Activated CD4-positive, alpha-beta T cell treated with anti-CD3 and anti-CD28 coated beads for 36 hours (primary cell): Measurements from ENCODE around the gene COL13A1. TPM values are rescaled to one million over a fixed set of nuclear protein-coding genes. Genes with fewer than 3 reads are reported as not detected.

Experiments
- ATAC-seq: fragments of 200-7000 bp; cut with Tn5 transposase; one replicate; pipeline ENCODE4 v1.10.0; 2021; ENCODE audit warnings: mild to moderate bottlenecking, moderate library complexity
- CTCF ChIA-PET: fragments of 350-600 bp; sonication (Branson Sonifier 250); formaldehyde crosslinking; loops from one replicate; lab custom pipeline; 2021; ENCODE audit warnings: antibody characterized with exemption; lab: Charles Lee
- POLR2A ChIA-PET: fragments of 350-600 bp; sonication (Branson Sonifier 250); formaldehyde crosslinking; loops from one replicate; lab custom pipeline; 2021; ENCODE audit warnings: antibody characterized with exemption, inconsistent platforms; lab: Charles Lee
- DNase-seq: peaks from one replicate; pipeline ENCODE4 v3.0.0-alpha.2; 2020
- H3K27ac Mint-ChIP-seq: one replicate; pipeline ENCODE4 v1.8.0; 2021; ENCODE audit warnings: mixed read lengths
- H3K27me3 Mint-ChIP-seq: one replicate; pipeline ENCODE4 v1.8.0; 2021; ENCODE audit warnings: mixed read lengths
- H3K36me3 Mint-ChIP-seq: one replicate; pipeline ENCODE4 v1.8.0; 2021; ENCODE audit warnings: low read depth, mixed read lengths
- H3K4me1 Mint-ChIP-seq: one replicate; pipeline ENCODE4 v1.8.0; 2021; ENCODE audit warnings: mixed read lengths
- H3K4me3 Mint-ChIP-seq: one replicate; pipeline ENCODE4 v1.8.0; 2021; ENCODE audit warnings: mild to moderate bottlenecking, moderate library complexity, mixed read lengths
- H3K9me3 Mint-ChIP-seq: one replicate; pipeline ENCODE4 v1.8.0; 2021; ENCODE audit warnings: low read depth, mixed read lengths
- intact Hi-C, 2 experiments: fragments of 100-400 bp; cut with DNase I in 1 of 2; cut with micrococcal nuclease in 1 of 2; formaldehyde crosslinking; loops; one replicate each; pipeline versions ENCODE4 v1.14.2 to v1.15.1; 2022 to 2024; cut with DNase I, micrococcal nuclease
- total RNA-seq, 2 experiments: library from RNA; stranded (reverse); gene quantifications; one replicate each; pipeline ENCODE4 v1.2.3, GENCODE V29; 2021

The COL13A1 gene
- total RNA-seq, 2 experiments from 2014 or later: not detected

GRCh38 chr10:69892816-69893215, 91.1 kb downstream of the COL13A1 start:
- ChIA-PET CTCF (no interaction called here), POLR2A (no interaction called here)
- Mint-ChIP-seq H3K36me3 (no peaks in the 10 kb centered on the region), H3K4me1 (no peaks in the 10 kb centered on the region), H3K27me3 (no peaks in the 10 kb centered on the region), H3K9me3 (no peaks in the 10 kb centered on the region), H3K27ac (no peak overlapping the region), H3K4me3 (no peak overlapping the region)
- no peak for ATAC-seq
- intact Hi-C loops: no loop called here
- DNase-seq: no peak

GRCh38 chr10:69893271-69893900, 91.7 kb downstream of the COL13A1 start:
- POLR2A ChIA-PET: no interaction called here

GRCh38 chr10:69894156-69894555, 92.5 kb downstream of the COL13A1 start:
- ChIA-PET CTCF (no interaction called here), POLR2A (no interaction called here)
- no peaks in the 10 kb centered on the region for H3K27me3 Mint-ChIP-seq
- no peak for ATAC-seq
- intact Hi-C loops: no loop called here
- no peak overlapping the region for H3K27ac Mint-ChIP-seq
- no peaks in the 10 kb centered on the region for H3K36me3 Mint-ChIP-seq
- H3K4me1 Mint-ChIP-seq: no peaks in the 10 kb centered on the region
- no peak for DNase-seq
- no peaks in the 10 kb centered on the region for H3K9me3 Mint-ChIP-seq
- no peak overlapping the region for H3K4me3 Mint-ChIP-seq

More at GRCh38 chr10:69893271-69893900, 91.7 kb downstream of the COL13A1 start:
- DNase-seq: no peak
- no peak for ATAC-seq
- intact Hi-C loops: no loop called here
- no peaks in the 10 kb centered on the region for H3K36me3 Mint-ChIP-seq
- H3K4me1 Mint-ChIP-seq: no peaks in the 10 kb centered on the region
- no peaks in the 10 kb centered on the region for H3K9me3 Mint-ChIP-seq
- H3K4me3 Mint-ChIP-seq: no peak overlapping the region
- CTCF ChIA-PET: no interaction called here
- no peak overlapping the region for H3K27ac Mint-ChIP-seq
- H3K27me3 Mint-ChIP-seq: no peaks in the 10 kb centered on the region

GRCh38 chr10:69895759-69896158, 94.1 kb downstream of the COL13A1 start:
- Mint-ChIP-seq H3K36me3 (no peaks in the 10 kb centered on the region), H3K27ac (no peak overlapping the region), H3K27me3 (no peaks in the 10 kb centered on the region), H3K4me1 (no peaks in the 10 kb centered on the region), H3K9me3 (no peaks in the 10 kb centered on the region), H3K4me3 (no peak overlapping the region)
- no peak for ATAC-seq
- intact Hi-C loops: no loop called here
- ChIA-PET POLR2A (no interaction called here), CTCF (no interaction called here)
- DNase-seq: no peak

GRCh38 chr10:69896606-69897231, 95.0 kb downstream of the COL13A1 start:
- Mint-ChIP-seq H3K4me1 (no peaks in the 10 kb centered on the region), H3K4me3 (no peak overlapping the region), H3K36me3 (no peaks in the 10 kb centered on the region), H3K27me3 (no peaks in the 10 kb centered on the region), H3K27ac (no peak overlapping the region), H3K9me3 (no peaks in the 10 kb centered on the region)
- ATAC-seq: no peak
- ChIA-PET CTCF (no interaction called here), POLR2A (no interaction called here)
- no peak for DNase-seq
- intact Hi-C loops: no loop called here

GRCh38 chr10:69897432-69897831, 95.7 kb downstream of the COL13A1 start:
- H3K9me3 Mint-ChIP-seq: no peaks in the 10 kb centered on the region
- ATAC-seq (no peak), DNase-seq (no peak)
- no peak overlapping the region for H3K4me3 Mint-ChIP-seq
- ChIA-PET CTCF (no interaction called here), POLR2A (no interaction called here)
- intact Hi-C loops: no loop called here
- H3K27me3 Mint-ChIP-seq: no peaks in the 10 kb centered on the region
- no peak overlapping the region for H3K27ac Mint-ChIP-seq
- no peaks in the 10 kb centered on the region for H3K4me1 Mint-ChIP-seq
- H3K36me3 Mint-ChIP-seq: no peaks in the 10 kb centered on the region

- no peaks in the 10 kb centered on the region for H3K27me3 Mint-ChIP-seq
- intact Hi-C loops: no loop called here
- POLR2A ChIA-PET: no interaction called here
- no peak overlapping the region for H3K4me3 Mint-ChIP-seq
- no peaks in the 10 kb centered on the region for H3K9me3 Mint-ChIP-seq
- H3K27ac Mint-ChIP-seq: no peak overlapping the region
- CTCF ChIA-PET: no interaction called here
- H3K4me1 Mint-ChIP-seq: no peaks in the 10 kb centered on the region
- no peaks in the 10 kb centered on the region for H3K36me3 Mint-ChIP-seq
- no peak for ATAC-seq
- no peak for DNase-seq
Measured at GRCh38 chr10:69897999-69898398, 96.3 kb downstream of the COL13A1 start.

- no peaks in the 10 kb centered on the region for H3K36me3 Mint-ChIP-seq
- DNase-seq (no peak), ATAC-seq (no peak)
- intact Hi-C loops: no loop called here
- no peaks in the 10 kb centered on the region for H3K27me3 Mint-ChIP-seq
- POLR2A ChIA-PET: no interaction called here
- no peaks in the 10 kb centered on the region for H3K9me3 Mint-ChIP-seq
- CTCF ChIA-PET: interaction anchor here (0.6 to 3.6 kb wide), 2 partner anchors 16 to 628 kb away, joined by 3 to 18 read pairs; no protein-coding TSS in a partner anchor
- H3K4me3 Mint-ChIP-seq: no peak overlapping the region
- no peak overlapping the region for H3K27ac Mint-ChIP-seq
- H3K4me1 Mint-ChIP-seq: no peaks in the 10 kb centered on the region
Measured at GRCh38 chr10:69898524-69898923, 96.8 kb downstream of the COL13A1 start.

- CTCF ChIA-PET: interaction anchor here (0.6 to 3.6 kb wide), 3 partner anchors 14 to 628 kb away, joined by 3 to 18 read pairs (median 4); no protein-coding TSS in a partner anchor
- Mint-ChIP-seq H3K4me3 (no peak overlapping the region), H3K27ac (no peak overlapping the region), H3K36me3 (no peaks in the 10 kb centered on the region), H3K4me1 (no peaks in the 10 kb centered on the region), H3K27me3 (no peaks in the 10 kb centered on the region), H3K9me3 (no peaks in the 10 kb centered on the region)
- POLR2A ChIA-PET: no interaction called here
- DNase-seq: no peak
- ATAC-seq: no peak
- intact Hi-C loops: no loop called here
Measured at GRCh38 chr10:69898941-69899340, 97.2 kb downstream of the COL13A1 start.

- no peaks in the 10 kb centered on the region for H3K27me3 Mint-ChIP-seq
- ChIA-PET POLR2A (no interaction called here), CTCF (interaction anchor here (0.8 to 3.6 kb wide), 3 partner anchors 9 to 15 kb away, joined by 3 to 18 read pairs (median 4); no protein-coding TSS in a partner anchor)
- ATAC-seq: no peak
- no peak overlapping the region for H3K27ac Mint-ChIP-seq
- no peaks in the 10 kb centered on the region for H3K9me3 Mint-ChIP-seq
- no peak for DNase-seq
- intact Hi-C loops: no loop called here
- no peaks in the 10 kb centered on the region for H3K4me1 Mint-ChIP-seq
- no peak overlapping the region for H3K4me3 Mint-ChIP-seq
- no peaks in the 10 kb centered on the region for H3K36me3 Mint-ChIP-seq
Measured at GRCh38 chr10:69899727-69900595, 98.3 kb downstream of the COL13A1 start.

- no peaks in the 10 kb centered on the region for H3K36me3 Mint-ChIP-seq
- CTCF ChIA-PET: interaction anchor here (0.6 to 3.6 kb wide), 4 partner anchors 8 to 254 kb away, joined by 3 to 18 read pairs (median 4); no protein-coding TSS in a partner anchor
- POLR2A ChIA-PET: no interaction called here
- H3K27me3 Mint-ChIP-seq: no peaks in the 10 kb centered on the region
- no peak overlapping the region for H3K4me3 Mint-ChIP-seq
- intact Hi-C loops: no loop called here
- no peak overlapping the region for H3K27ac Mint-ChIP-seq
- no peaks in the 10 kb centered on the region for H3K9me3 Mint-ChIP-seq
- DNase-seq: no peak
- H3K4me1 Mint-ChIP-seq: no peaks in the 10 kb centered on the region
- no peak for ATAC-seq
Measured at GRCh38 chr10:69901022-69901421, 99.3 kb downstream of the COL13A1 start.
